ENCODE data around the gene PLK5.

DNA sequence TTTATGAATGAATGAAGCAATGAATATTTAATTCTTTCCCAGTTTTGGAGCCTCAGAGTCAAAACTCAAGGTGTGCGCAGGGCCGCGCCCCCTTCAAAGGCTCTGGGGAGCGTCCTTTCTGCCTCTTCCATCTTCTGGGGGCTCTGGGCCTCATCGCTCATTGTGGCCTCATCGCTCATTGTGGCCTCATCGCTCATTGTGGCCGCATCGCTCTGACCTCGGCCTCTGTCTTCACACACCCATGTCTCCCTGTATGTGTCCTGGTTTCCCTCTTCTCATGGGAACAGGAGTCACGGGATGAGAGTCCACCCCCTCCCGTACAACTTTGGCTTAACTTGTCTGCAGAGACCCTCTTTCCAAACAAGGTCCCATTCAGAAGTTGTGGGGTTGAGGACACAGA, 47.5 kb downstream of the PLK5 start:
- TF ChIP-seq TAF1 (IDR thresholded peaks at IDR 0.05; ENCODE audit: low read depth) = no peak
- TF ChIP-seq RAD21 (IDR thresholded peaks at IDR 0.05; ENCODE audit: low read depth) = no peak
- TF ChIP-seq, protein P1, sequence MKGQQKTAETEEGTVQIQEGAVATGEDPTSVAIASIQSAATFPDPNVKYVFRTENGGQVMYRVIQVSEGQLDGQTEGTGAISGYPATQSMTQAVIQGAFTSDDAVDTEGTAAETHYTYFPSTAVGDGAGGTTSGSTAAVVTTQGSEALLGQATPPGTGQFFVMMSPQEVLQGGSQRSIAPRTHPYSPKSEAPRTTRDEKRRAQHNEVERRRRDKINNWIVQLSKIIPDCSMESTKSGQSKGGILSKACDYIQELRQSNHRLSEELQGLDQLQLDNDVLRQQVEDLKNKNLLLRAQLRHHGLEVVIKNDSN (IDR thresholded peaks at IDR 0.05) = no peak

All from Ishikawa (cell line).